ENCODE measurements around the gene IGSF21.

The IGSF21 gene

GRCh38 chr1:18417316-18418269 lies 310.0 kb downstream of the IGSF21 start:
- TF ChIP-seq CTCF (IDR thresholded peaks at IDR 0.05; ENCODE audit: low read depth, low read length) (no peak), EZH2phosphoT487 (IDR thresholded peaks at IDR 0.05; ENCODE audit: low read depth) (no peak)
- no peaks in the 10 kb centered on the region for H4K20me1 ChIP-seq (ENCODE audit: insufficient read depth, low read length)
- H3K4me2 ChIP-seq (ENCODE audit: low read length) = no peak overlapping the region
- H3K27me3 ChIP-seq (ENCODE audit: low read depth, low read length) = no peaks in the 10 kb centered on the region
- no peak overlapping the region for H3K27ac ChIP-seq (ENCODE audit: low read length)
- no peaks in the 10 kb centered on the region for H3K79me2 ChIP-seq (ENCODE audit: low read length)
- H3K4me1 ChIP-seq (ENCODE audit: low read length) = no peaks in the 10 kb centered on the region
- H3K36me3 ChIP-seq (replicated peaks; ENCODE audit: low read depth, low read length) = no peaks in the 10 kb centered on the region
- H3K4me3 ChIP-seq (ENCODE audit: low read length) = no peak overlapping the region
- H3K9me3 ChIP-seq (ENCODE audit: insufficient read depth, low read length) = no peaks in the 10 kb centered on the region
- H3K9ac ChIP-seq (ENCODE audit: low read length) = no peak overlapping the region
- no peak overlapping the region for H2AFZ ChIP-seq (ENCODE audit: low read depth, low read length)

GRCh38 chr1:18419113-18419844 lies 311.7 kb downstream of the IGSF21 start:
- TF ChIP-seq EZH2phosphoT487 (IDR thresholded peaks at IDR 0.05; ENCODE audit: low read depth) (no peak), CTCF (IDR thresholded peaks at IDR 0.05; ENCODE audit: low read depth, low read length) (no peak)
- H3K9me3 ChIP-seq (ENCODE audit: insufficient read depth, low read length) = no peaks in the 10 kb centered on the region
- no peaks in the 10 kb centered on the region for H3K36me3 ChIP-seq (replicated peaks; ENCODE audit: low read depth, low read length)
- H3K4me2 ChIP-seq (ENCODE audit: low read length) = no peak overlapping the region
- H4K20me1 ChIP-seq (ENCODE audit: insufficient read depth, low read length) = no peaks in the 10 kb centered on the region
- no peak overlapping the region for H3K4me3 ChIP-seq (ENCODE audit: low read length)
- no peak overlapping the region for H3K27ac ChIP-seq (ENCODE audit: low read length)
- H2AFZ ChIP-seq (ENCODE audit: low read depth, low read length) = no peak overlapping the region
- no peak overlapping the region for H3K9ac ChIP-seq (ENCODE audit: low read length)
- H3K27me3 ChIP-seq (ENCODE audit: low read depth, low read length) = no peaks in the 10 kb centered on the region
- no peaks in the 10 kb centered on the region for H3K4me1 ChIP-seq (ENCODE audit: low read length)
- H3K79me2 ChIP-seq (ENCODE audit: low read length) = no peaks in the 10 kb centered on the region

GRCh38 chr1:18419845-18420184 lies 312.2 kb downstream of the IGSF21 start:
- Histone ChIP-seq H3K9ac (ENCODE audit: low read length) (no peak overlapping the region), H3K27me3 (ENCODE audit: low read depth, low read length) (no peaks in the 10 kb centered on the region), H3K27ac (ENCODE audit: low read length) (no peak overlapping the region), H3K4me3 (ENCODE audit: low read length) (no peak overlapping the region), H3K79me2 (ENCODE audit: low read length) (no peaks in the 10 kb centered on the region), H2AFZ (ENCODE audit: low read depth, low read length) (no peak overlapping the region), H3K9me3 (ENCODE audit: insufficient read depth, low read length) (no peaks in the 10 kb centered on the region), H3K4me1 (ENCODE audit: low read length) (no peaks in the 10 kb centered on the region), H3K36me3 (replicated peaks; ENCODE audit: low read depth, low read length) (no peaks in the 10 kb centered on the region), H3K4me2 (ENCODE audit: low read length) (no peak overlapping the region), H4K20me1 (ENCODE audit: insufficient read depth, low read length) (no peaks in the 10 kb centered on the region)
- TF ChIP-seq CTCF (IDR thresholded peaks at IDR 0.05; ENCODE audit: low read depth, low read length) (no peak), EZH2phosphoT487 (IDR thresholded peaks at IDR 0.05; ENCODE audit: low read depth) (no peak)

- no peaks in the 10 kb centered on the region for H3K79me2 ChIP-seq (ENCODE audit: low read length)
- H3K27ac ChIP-seq (ENCODE audit: low read length) = no peak overlapping the region
- no peak for TF ChIP-seq CTCF (IDR thresholded peaks at IDR 0.05; ENCODE audit: low read depth, low read length)
- no peak for TF ChIP-seq EZH2phosphoT487 (IDR thresholded peaks at IDR 0.05; ENCODE audit: low read depth)
- H3K4me2 ChIP-seq (ENCODE audit: low read length) = no peak overlapping the region
- H3K9me3 ChIP-seq (ENCODE audit: insufficient read depth, low read length) = no peaks in the 10 kb centered on the region
- no peaks in the 10 kb centered on the region for H3K36me3 ChIP-seq (replicated peaks; ENCODE audit: low read depth, low read length)
- H3K4me1 ChIP-seq (ENCODE audit: low read length) = no peaks in the 10 kb centered on the region
- H4K20me1 ChIP-seq (ENCODE audit: insufficient read depth, low read length) = no peaks in the 10 kb centered on the region
- no peaks in the 10 kb centered on the region for H3K27me3 ChIP-seq (ENCODE audit: low read depth, low read length)
- H3K9ac ChIP-seq (ENCODE audit: low read length) = no peak overlapping the region
- H2AFZ ChIP-seq (ENCODE audit: low read depth, low read length) = no peak overlapping the region
- H3K4me3 ChIP-seq (ENCODE audit: low read length) = no peak overlapping the region
Observed at GRCh38 chr1:18422076-18422777, 314.6 kb downstream of the IGSF21 start.

Data from OCI-LY3 (cell line).